ENCODE results near the gene KCNIP4. TPM values are rescaled to one million over a fixed set of nuclear protein-coding genes. Genes with fewer than 3 reads are reported as not detected.

KCNIP4 gene
- polyA plus RNA-seq, 3 donors = 0.09 to 0.25 TPM; not detected in 1

- Histone ChIP-seq H3K9me3 (replicated peaks in 1 of 2; ENCODE audit: control insufficient read depth in 1 of 2, insufficient read depth in 1 of 2, low read length in 2 of 2) (no peaks in the 10 kb centered on the region), H3K4me3 (replicated peaks in 1 of 3; ENCODE audit: low read depth in 2 of 3, low read length in 3 of 3) (no peak overlapping the region), H3K27me3 (ENCODE audit: control insufficient read depth in 2 of 2, insufficient read depth in 2 of 2, low read length in 2 of 2) (no peaks in the 10 kb centered on the region), H3K4me2 (replicated peaks; ENCODE audit: extremely low read depth, low read length, poor library complexity, severe bottlenecking) (no peak overlapping the region), H3K27ac (ENCODE audit: low read depth in 1 of 2, low read length in 2 of 2) (no peak overlapping the region), H2AFZ (ENCODE audit: insufficient read depth, low read depth, low read length, poor library complexity, severe bottlenecking) (no peak overlapping the region), H3K4me1 (ENCODE audit: control insufficient read depth in 1 of 2, insufficient read depth in 2 of 2, low read length in 2 of 2) (no peaks in the 10 kb centered on the region), H4K20me1 (ENCODE audit: insufficient read depth, low read length) (no peaks in the 10 kb centered on the region), H3K36me3 (replicated peaks in 1 of 2; ENCODE audit: control insufficient read depth in 1 of 2, insufficient read depth in 2 of 2, low read length in 2 of 2) (no peaks in the 10 kb centered on the region), H3K9ac (ENCODE audit: insufficient read depth, low read length, poor library complexity, severe bottlenecking) (no peak overlapping the region), H3K79me2 (ENCODE audit: insufficient read depth, low read length) (no peaks in the 10 kb centered on the region)
- intact Hi-C loops (cut with micrococcal nuclease) = no loop called here
- 58% methylated on average over 1 of the region's 1 CpG for WGBS (ENCODE audit: insufficient coverage)
- no peaks in the 10 kb centered on the region for H3K4me1 Mint-ChIP-seq
- TF ChIP-seq, protein P1, sequence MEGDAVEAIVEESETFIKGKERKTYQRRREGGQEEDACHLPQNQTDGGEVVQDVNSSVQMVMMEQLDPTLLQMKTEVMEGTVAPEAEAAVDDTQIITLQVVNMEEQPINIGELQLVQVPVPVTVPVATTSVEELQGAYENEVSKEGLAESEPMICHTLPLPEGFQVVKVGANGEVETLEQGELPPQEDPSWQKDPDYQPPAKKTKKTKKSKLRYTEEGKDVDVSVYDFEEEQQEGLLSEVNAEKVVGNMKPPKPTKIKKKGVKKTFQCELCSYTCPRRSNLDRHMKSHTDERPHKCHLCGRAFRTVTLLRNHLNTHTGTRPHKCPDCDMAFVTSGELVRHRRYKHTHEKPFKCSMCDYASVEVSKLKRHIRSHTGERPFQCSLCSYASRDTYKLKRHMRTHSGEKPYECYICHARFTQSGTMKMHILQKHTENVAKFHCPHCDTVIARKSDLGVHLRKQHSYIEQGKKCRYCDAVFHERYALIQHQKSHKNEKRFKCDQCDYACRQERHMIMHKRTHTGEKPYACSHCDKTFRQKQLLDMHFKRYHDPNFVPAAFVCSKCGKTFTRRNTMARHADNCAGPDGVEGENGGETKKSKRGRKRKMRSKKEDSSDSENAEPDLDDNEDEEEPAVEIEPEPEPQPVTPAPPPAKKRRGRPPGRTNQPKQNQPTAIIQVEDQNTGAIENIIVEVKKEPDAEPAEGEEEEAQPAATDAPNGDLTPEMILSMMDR (IDR thresholded peaks at IDR 0.05) = no peak
- H3K9me3 Mint-ChIP-seq = peaks cover 0 to 6% (median 2%) of the 10 kb centered on the region in 7 donors
- H3K27ac Mint-ChIP-seq = no peak overlapping the region
- H3K27me3 Mint-ChIP-seq (ENCODE audit: low read depth in 3 of 3) = no peaks in the 10 kb centered on the region
- H3K4me3 Mint-ChIP-seq = no peak overlapping the region
- DNase-seq = no peak
- no peaks in the 10 kb centered on the region for H3K36me3 Mint-ChIP-seq
Observed at GRCh38 chr4:21366840-21367239, 581.7 kb downstream of the KCNIP4 start.

GRCh38 chr4:21366312-21366711 is 582.3 kb downstream of the KCNIP4 start:
- H4K20me1 ChIP-seq (ENCODE audit: insufficient read depth, low read length) = no peaks in the 10 kb centered on the region
- H3K27me3 ChIP-seq (ENCODE audit: control insufficient read depth in 2 of 2, insufficient read depth in 2 of 2, low read length in 2 of 2) = no peaks in the 10 kb centered on the region
- WGBS (ENCODE audit: insufficient coverage) = 0% methylated on average over 1 of the region's 2 CpGs
- no peak overlapping the region for H3K4me3 ChIP-seq (replicated peaks in 1 of 3; ENCODE audit: low read depth in 2 of 3, low read length in 3 of 3)
- H2AFZ ChIP-seq (ENCODE audit: insufficient read depth, low read depth, low read length, poor library complexity, severe bottlenecking) = no peak overlapping the region
- no peaks in the 10 kb centered on the region for H3K36me3 ChIP-seq (replicated peaks in 1 of 2; ENCODE audit: control insufficient read depth in 1 of 2, insufficient read depth in 2 of 2, low read length in 2 of 2)
- H3K27ac ChIP-seq (ENCODE audit: low read depth in 1 of 2, low read length in 2 of 2) = no peak overlapping the region
- TF ChIP-seq, protein P1 (IDR thresholded peaks at IDR 0.05) = no peak
- H3K4me2 ChIP-seq (replicated peaks; ENCODE audit: extremely low read depth, low read length, poor library complexity, severe bottlenecking) = no peak overlapping the region
- H3K4me3 Mint-ChIP-seq = no peak overlapping the region
- no peak overlapping the region for H3K27ac Mint-ChIP-seq
- H3K9ac ChIP-seq (ENCODE audit: insufficient read depth, low read length, poor library complexity, severe bottlenecking) = no peak overlapping the region
- H3K4me1 Mint-ChIP-seq = no peaks in the 10 kb centered on the region
- peaks cover 0 to 6% (median 2%) of the 10 kb centered on the region in 7 donors for H3K9me3 Mint-ChIP-seq
- no peaks in the 10 kb centered on the region for H3K4me1 ChIP-seq (ENCODE audit: control insufficient read depth in 1 of 2, insufficient read depth in 2 of 2, low read length in 2 of 2)
- no peaks in the 10 kb centered on the region for H3K27me3 Mint-ChIP-seq (ENCODE audit: low read depth in 3 of 3)
- intact Hi-C loops (cut with micrococcal nuclease) = no loop called here
- no peak for DNase-seq
- H3K9me3 ChIP-seq (replicated peaks in 1 of 2; ENCODE audit: control insufficient read depth in 1 of 2, insufficient read depth in 1 of 2, low read length in 2 of 2) = no peaks in the 10 kb centered on the region
- H3K36me3 Mint-ChIP-seq = no peaks in the 10 kb centered on the region
- no peaks in the 10 kb centered on the region for H3K79me2 ChIP-seq (ENCODE audit: insufficient read depth, low read length)

Data from CD14-positive monocyte (primary cell).